GM19455 (cell line): ENCODE results near the gene TJAP1.
"Not testable (repeated sequence)": the region's sequence is repeated elsewhere in the genome, so short reads cannot be mapped to it uniquely, and the experiment has no call there.

Experiments
- ATAC-seq: cut with Tn5 transposase; IDR thresholded peaks from one replicate; pipeline ENCODE4 v1.9.1; 2021; ENCODE audit not compliant: unreplicated experiment

The TJAP1 gene

GRCh38 chr6:43452896-43453295 is 24.5 kb upstream of the TJAP1 start:
- ATAC-seq: no peak

GRCh38 chr6:43453831-43454230 is 23.5 kb upstream of the TJAP1 start:
- no peak for ATAC-seq

- no peak for ATAC-seq
These were observed 23.1 kb upstream of the TJAP1 start for GRCh38 chr6:43454290-43454695.

GRCh38 chr6:43454696-43455530 is 22.5 kb upstream of the TJAP1 start:
- ATAC-seq: no peak

GRCh38 chr6:43455531-43456428 is 21.6 kb upstream of the TJAP1 start, which contains the start of gene DLK2:
TSS of gene DLK2 (minus strand) at chr6:43455548. CDS start at chr6:43454825, 723 bp downstream.
- ATAC-seq: no peak

- ATAC-seq: no peak
These were observed 19.7 kb upstream of the TJAP1 start for GRCh38 chr6:43457643-43458042.

- ATAC-seq: not testable (repeated sequence)
These were observed 19.2 kb upstream of the TJAP1 start for GRCh38 chr6:43458154-43458553.

GRCh38 chr6:43459535-43459934 is 17.8 kb upstream of the TJAP1 start:
- ATAC-seq: no peak

GRCh38 chr6:43460032-43460431 is 17.3 kb upstream of the TJAP1 start:
- ATAC-seq: no peak

GRCh38 chr6:43461936-43462335 is 15.4 kb upstream of the TJAP1 start:
- no peak for ATAC-seq

- no peak for ATAC-seq
These were observed 13.0 kb upstream of the TJAP1 start for GRCh38 chr6:43464337-43464736.

- ATAC-seq: no peak
These were observed 11.4 kb upstream of the TJAP1 start for GRCh38 chr6:43465948-43466347.

GRCh38 chr6:43467265-43467664 is 10.1 kb upstream of the TJAP1 start:
- ATAC-seq: not testable (repeated sequence)

GRCh38 chr6:43467752-43468151 is 9.6 kb upstream of the TJAP1 start:
- no peak for ATAC-seq

- no peak for ATAC-seq
These were observed 9.1 kb upstream of the TJAP1 start for GRCh38 chr6:43468240-43468639.

- no peak for ATAC-seq
These were observed 8.4 kb upstream of the TJAP1 start for GRCh38 chr6:43468748-43469681.

- no peak for ATAC-seq
These were observed 7.4 kb upstream of the TJAP1 start for GRCh38 chr6:43469947-43470346.

GRCh38 chr6:43471399-43471798 is 6.0 kb upstream of the TJAP1 start:
- no peak for ATAC-seq

- no peak for ATAC-seq
These were observed 4.9 kb upstream of the TJAP1 start for GRCh38 chr6:43472515-43472914.

GRCh38 chr6:43475516-43475915 is 1.9 kb upstream of the TJAP1 start:
- no peak for ATAC-seq

GRCh38 chr6:43476746-43477145 is 624 bp upstream of the TJAP1 start:
- ATAC-seq: no peak
